22Rv1 (cell line): ENCODE results near the gene DGKB.

Experiments
- CTCF ChIP-seq: fragments of 450-650 bp; IDR thresholded peaks from 2 replicates; pipeline ENCODE4 v1.5.1; 2017; ENCODE audit warnings: mild to moderate bottlenecking
- ZFX ChIP-seq: fragments of 450-650 bp; IDR thresholded peaks from 2 replicates; pipeline ENCODE4 v1.6.1; 2017; ENCODE audit warnings: antibody characterized with exemption, borderline replicate concordance

GRCh38 chr7:14321947-14322346 lies 580.6 kb downstream of the DGKB start:
- TF ChIP-seq CTCF (no peak), ZFX (no peak)
